ENCODE measurements around the gene ACAT1. TPM values are rescaled to one million over a fixed set of nuclear protein-coding genes. Genes with fewer than 3 reads are reported as not detected.

The ACAT1 gene
- total and polyA plus RNA-seq, 10 of the 15 experiments (the other 5 are each of a cell fraction or from before 2014, with no cell fraction given) = 57.1 to 139 (median 91.2) TPM

DNA sequence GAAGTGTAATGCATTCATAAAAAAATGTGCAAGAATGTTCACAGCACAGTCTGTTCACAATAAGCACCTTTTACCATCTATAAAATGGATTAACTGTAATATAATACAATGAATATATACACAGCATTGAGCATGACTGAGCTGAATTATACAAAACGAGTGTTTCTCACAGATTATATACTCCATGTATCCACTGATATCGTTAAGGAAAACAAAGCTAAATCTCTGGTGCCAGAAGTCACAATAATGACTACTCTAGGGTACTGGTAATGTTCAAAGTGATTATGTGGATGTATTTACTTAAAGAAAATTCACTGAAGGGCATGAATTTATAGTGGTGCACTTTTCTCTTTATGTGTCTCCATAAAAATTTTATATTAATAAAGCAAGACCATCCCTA is 33.2 kb downstream of the ACAT1 start:
- Histone ChIP-seq H3K36me3 (ENCODE audit: control insufficient read depth in 2 of 2, insufficient read depth in 2 of 2, low read length in 1 of 2) (peaks cover 4 to 17% of the 10 kb centered on the region in 2 experiments), H3K9me3 (replicated peaks; ENCODE audit: control insufficient read depth, insufficient read depth, low read length) (no peaks in the 10 kb centered on the region), H3K9ac (ENCODE audit: control insufficient read depth, insufficient read depth, low read length) (no peak overlapping the region), H3K4me1 (ENCODE audit: control insufficient read depth, insufficient read depth, low read length) (no peaks in the 10 kb centered on the region), H4K20me1 (ENCODE audit: control insufficient read depth, insufficient read depth) (no peaks in the 10 kb centered on the region), H3K79me2 (ENCODE audit: control insufficient read depth, insufficient read depth, low read length) (no peaks in the 10 kb centered on the region), H2AFZ (ENCODE audit: control insufficient read depth, low read depth, low read length) (no peak overlapping the region), H3K27me3 (replicated peaks in 1 of 2; ENCODE audit: control insufficient read depth in 2 of 2, insufficient read depth in 2 of 2, low read length in 1 of 2) (no peaks in the 10 kb centered on the region), H3K27ac (ENCODE audit: control insufficient read depth, insufficient read depth) (no peak overlapping the region), H3K4me2 (ENCODE audit: control insufficient read depth, insufficient read depth) (no peak overlapping the region), H3K4me3 (no peak overlapping the region)
- no peak for ATAC-seq
- ChIA-PET SMC1A (ENCODE audit: uncharacterized antibody, unreplicated experiment) (interaction anchor here (0.7 to 1.3 kb wide), 2 partner anchors 11 to 979 kb away, joined by 3 read pairs; no protein-coding TSS in a partner anchor), POLR2A (interaction anchor here (0.6 kb wide), 1 partner anchor 450 kb away, joined by 3 read pairs; no protein-coding TSS in a partner anchor), CTCF (no interaction called here), RAD21 (ENCODE audit: unreplicated experiment) (no interaction called here)
- TF ChIP-seq SUZ12 (IDR thresholded peaks at IDR 0.05; ENCODE audit: unreplicated experiment) = no peak
- TF ChIP-seq SRF (IDR thresholded peaks at IDR 0.05; ENCODE audit: low read depth in 2 of 2, low read length in 2 of 2) = no peak
- no peak for TF ChIP-seq SMAD1 (IDR thresholded peaks at IDR 0.05; ENCODE audit: low read depth, partially characterized antibody)
- no peak for TF ChIP-seq E2F8 (IDR thresholded peaks at IDR 0.05; ENCODE audit: low read depth, partially characterized antibody)
- TF ChIP-seq CBX5 (IDR thresholded peaks at IDR 0.05; ENCODE audit: low read depth) = no peak
- TF ChIP-seq PAX5 (IDR thresholded peaks at IDR 0.05; ENCODE audit: borderline replicate concordance, low read depth, low read length) = no peak
- no peak for TF ChIP-seq KDM1A (IDR thresholded peaks at IDR 0.05; ENCODE audit: borderline replicate concordance)
- TF ChIP-seq EGR1 (IDR thresholded peaks at IDR 0.05; ENCODE audit: borderline replicate concordance in 1 of 2, low read depth in 2 of 2, low read length in 2 of 2) = no peak
- no peak for TF ChIP-seq IRF3 (IDR thresholded peaks at IDR 0.05)
- TF ChIP-seq ZNF384 (IDR thresholded peaks at IDR 0.05; ENCODE audit: borderline replicate concordance, low read depth, low read length) = no peak
- TF ChIP-seq TCF7 (IDR thresholded peaks at IDR 0.05; ENCODE audit: borderline replicate concordance) = no peak
- TF ChIP-seq RAD21 (IDR thresholded peaks at IDR 0.05; ENCODE audit: insufficient read depth, low read depth, low read length) = no peak
- TF ChIP-seq TCF12 (IDR thresholded peaks at IDR 0.05; ENCODE audit: low read depth, low read length) = no peak
- no peak for TF ChIP-seq POLR2AphosphoS2 (IDR thresholded peaks at IDR 0.05; ENCODE audit: low read depth, low read length)
- intact Hi-C loops (cut with micrococcal nuclease; ENCODE audit: unreplicated experiment) (no loop called here), in situ Hi-C loops (cut with MboI) (no loop called here)
- BruUV-seq (replicated peaks) = no TSS peak
- FAIRE-seq = no peak
- DNase-seq (ENCODE audit: low read depth, low spot score) = no peak
- WGBS (ENCODE audit: insufficient coverage, insufficient replicate concordance, low lambda C conversion rate, missing lambda C conversion rate) = 95% methylated on average over 2 of the region's 2 CpGs
